Mesendoderm (in vitro differentiated cells): Measurements from ENCODE around the gene BDKRB1.
A peak's percentile ranks its signal among the peaks of the same experiment; 100 is the strongest.

ENCODE experiments used
- DNase-seq: peaks from one replicate; pipeline ENCODE4 v3.0.0; 2013
- H2AK5ac ChIP-seq: 2 replicates; pipeline ENCODE4 v1.6.1; 2013; ENCODE audit warnings: low read length, inconsistent platforms
- H2BK120ac ChIP-seq: 2 replicates; pipeline ENCODE4 v1.6.1; 2013; ENCODE audit warnings: low read depth, mild to moderate bottlenecking, low read length, moderate library complexity, mixed read lengths
- H2BK15ac ChIP-seq: replicated peaks from 2 replicates; pipeline ENCODE4 v1.6.1; 2013; ENCODE audit warnings: low read depth, mild to moderate bottlenecking, moderate library complexity
- H2BK5ac ChIP-seq: 2 replicates; pipeline ENCODE4 v1.6.1; 2013; ENCODE audit warnings: low read length, inconsistent platforms
- H3K18ac ChIP-seq: 2 replicates; pipeline ENCODE4 v1.6.1; 2013; ENCODE audit warnings: mild to moderate bottlenecking, low read length, mixed read lengths
- H3K23ac ChIP-seq: one replicate; pipeline ENCODE4 v1.6.1; 2013; ENCODE audit warnings: low read length
- H3K27ac ChIP-seq: 2 replicates; pipeline ENCODE4 v1.5.1; 2013; ENCODE audit warnings: low read depth, mild to moderate bottlenecking, inconsistent platforms, low read length, moderate library complexity
- H3K27me3 ChIP-seq: 2 replicates; pipeline ENCODE4 v1.6.1; 2013; ENCODE audit warnings: low read length, control low read depth, mild to moderate bottlenecking, inconsistent platforms; ENCODE audit not compliant: insufficient read depth, poor library complexity
- H3K36me3 ChIP-seq: 2 replicates; pipeline ENCODE4 v1.6.1; 2013; ENCODE audit warnings: low read length, inconsistent platforms; ENCODE audit not compliant: control insufficient read depth, insufficient read depth
- H3K4ac ChIP-seq: one replicate; pipeline ENCODE4 v1.6.1; 2013; ENCODE audit warnings: low read depth, mild to moderate bottlenecking, low read length, moderate library complexity
- H3K4me1 ChIP-seq: 2 replicates; pipeline ENCODE4 v1.6.1; 2013; ENCODE audit warnings: low read depth, low read length, inconsistent platforms; ENCODE audit not compliant: control insufficient read depth
- H3K4me2 ChIP-seq: 2 replicates; pipeline ENCODE4 v1.6.1; 2013; ENCODE audit warnings: low read length
- H3K4me3 ChIP-seq: 2 replicates; pipeline ENCODE4 v1.5.1; 2013; ENCODE audit warnings: mild to moderate bottlenecking, low read length
- H3K56ac ChIP-seq: one replicate; pipeline ENCODE4 v1.6.1; 2013; ENCODE audit warnings: low read length
- H3K79me1 ChIP-seq: 2 replicates; pipeline ENCODE4 v1.6.1; 2013; ENCODE audit warnings: low read length, inconsistent platforms
- H3K79me2 ChIP-seq: 2 replicates; pipeline ENCODE4 v1.6.1; 2013; ENCODE audit warnings: mild to moderate bottlenecking, low read length; ENCODE audit not compliant: control insufficient read depth, insufficient read depth
- H3K9ac ChIP-seq: 2 replicates; pipeline ENCODE4 v1.6.1; 2013; ENCODE audit warnings: low read length, inconsistent platforms
- H4K5ac ChIP-seq: one replicate; pipeline ENCODE4 v1.6.1; 2013; ENCODE audit warnings: low read length
- H4K8ac ChIP-seq: one replicate; pipeline ENCODE4 v1.6.1; 2013; ENCODE audit warnings: low read depth, mild to moderate bottlenecking, control low read depth, low read length, moderate library complexity
- WGBS: extraction: QIAGEN DNeasy Blood & Tissue Kit; methylation state at CpG from one replicate; pipeline ENCODE4 v1.1.7; 2013; ENCODE audit warnings: low lambda C conversion rate, missing lambda C conversion rate; ENCODE audit not compliant: insufficient coverage; ENCODE audit errors: extremely low coverage; 5-methylcytosine and 5-hydroxymethylcytosine counted together

The BDKRB1 gene

DNA sequence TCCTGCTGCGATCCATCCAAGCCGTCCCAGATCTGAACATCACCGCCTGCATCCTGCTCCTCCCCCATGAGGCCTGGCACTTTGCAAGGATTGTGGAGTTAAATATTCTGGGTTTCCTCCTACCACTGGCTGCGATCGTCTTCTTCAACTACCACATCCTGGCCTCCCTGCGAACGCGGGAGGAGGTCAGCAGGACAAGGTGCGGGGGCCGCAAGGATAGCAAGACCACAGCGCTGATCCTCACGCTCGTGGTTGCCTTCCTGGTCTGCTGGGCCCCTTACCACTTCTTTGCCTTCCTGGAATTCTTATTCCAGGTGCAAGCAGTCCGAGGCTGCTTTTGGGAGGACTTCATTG is 8.2 kb downstream of the BDKRB1 start:
- no peak for DNase-seq
- H3K4me2 ChIP-seq, result no peak overlapping the region
- H4K8ac ChIP-seq, result no peak overlapping the region
- no peak overlapping the region for H2BK5ac ChIP-seq
- no peak overlapping the region for H2AK5ac ChIP-seq
- WGBS, result no CpG with 5 or more reads among the region's 14 CpGs
- no peaks in the 10 kb centered on the region for H3K79me2 ChIP-seq
- H3K18ac ChIP-seq, result no peak overlapping the region
- no peak overlapping the region for H2BK120ac ChIP-seq
- H2BK15ac ChIP-seq, result no peak overlapping the region
- no peak overlapping the region for H3K56ac ChIP-seq
- H4K5ac ChIP-seq, result no peak overlapping the region
- H3K4me1 ChIP-seq, result no peaks in the 10 kb centered on the region
- no peak overlapping the region for H3K23ac ChIP-seq
- H3K36me3 ChIP-seq, result no peaks in the 10 kb centered on the region
- H3K79me1 ChIP-seq, result no peaks in the 10 kb centered on the region
- no peak overlapping the region for H3K9ac ChIP-seq
- H3K27me3 ChIP-seq, result no peaks in the 10 kb centered on the region
- H3K27ac ChIP-seq, result no peak overlapping the region
- H3K4ac ChIP-seq, result no peak overlapping the region
- no peak overlapping the region for H3K4me3 ChIP-seq

DNA sequence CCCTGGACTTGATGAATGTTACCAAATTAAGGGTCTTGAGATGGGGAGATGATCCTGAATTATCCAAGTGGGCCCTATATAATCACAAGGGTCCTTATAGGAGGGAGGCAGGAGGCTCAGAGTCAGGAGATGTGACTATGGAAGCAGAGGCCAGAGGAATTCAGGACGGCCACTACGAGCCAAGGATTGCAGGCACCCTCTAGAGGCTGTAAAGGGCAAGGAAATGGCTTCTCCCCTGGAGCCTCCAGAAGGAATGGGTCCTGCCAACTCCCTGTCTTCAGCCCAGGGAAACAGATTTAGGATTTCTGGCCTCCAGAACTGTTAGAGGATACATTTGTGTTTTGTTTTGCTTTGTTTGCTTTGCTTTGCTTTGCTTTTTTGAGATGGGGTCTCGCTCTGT is 8.8 kb downstream of the BDKRB1 start:
- Histone ChIP-seq H3K4ac (no peak overlapping the region), H2AK5ac (no peak overlapping the region), H2BK120ac (no peak overlapping the region), H3K9ac (no peak overlapping the region), H3K36me3 (no peaks in the 10 kb centered on the region), H4K8ac (no peak overlapping the region), H3K27ac (no peak overlapping the region), H2BK5ac (no peak overlapping the region), H3K27me3 (no peaks in the 10 kb centered on the region), H2BK15ac (no peak overlapping the region), H4K5ac (no peak overlapping the region), H3K23ac (no peak overlapping the region), H3K18ac (no peak overlapping the region), H3K4me3 (no peak overlapping the region), H3K56ac (no peak overlapping the region), H3K79me1 (no peaks in the 10 kb centered on the region), H3K79me2 (no peaks in the 10 kb centered on the region), H3K4me2 (no peak overlapping the region), H3K4me1 (no peaks in the 10 kb centered on the region)
- DNase-seq, result peak; percentile 66
- no CpG with 5 or more reads among the region's 3 CpGs for WGBS

DNA sequence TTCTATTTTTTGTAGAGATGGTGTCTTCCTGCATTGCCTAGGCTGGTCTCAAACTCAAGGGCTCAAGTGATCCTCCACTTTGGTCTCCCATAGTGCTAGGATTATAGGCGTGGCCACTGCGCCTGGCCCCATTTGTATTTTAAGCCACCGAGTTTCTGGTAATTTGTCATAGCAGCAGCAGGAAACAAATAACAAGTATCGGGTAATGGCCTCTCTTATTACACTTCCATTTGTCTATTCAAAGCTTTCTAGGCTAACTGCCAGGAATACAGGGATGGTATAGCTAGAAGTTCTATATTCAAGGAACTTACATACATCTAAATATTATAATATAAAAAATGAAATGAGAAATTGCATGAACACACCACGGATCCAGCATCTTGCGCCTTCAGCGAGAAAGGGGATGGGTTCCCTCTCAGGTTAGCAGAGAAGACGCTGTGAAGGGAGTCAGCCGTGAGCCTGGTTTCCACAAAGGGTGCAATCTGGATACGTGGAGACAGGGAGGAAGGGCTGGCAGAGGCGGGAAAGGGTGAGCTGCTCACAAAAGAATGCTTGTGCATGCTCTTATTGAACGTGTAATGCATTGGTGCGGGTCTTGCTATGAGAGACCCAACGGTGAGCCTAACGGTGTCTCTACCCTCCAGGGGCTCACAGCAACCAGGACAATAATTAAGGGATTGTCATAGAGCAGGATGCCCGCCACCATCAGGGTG is 9.5 kb downstream of the BDKRB1 start:
- H3K27ac ChIP-seq, result no peak overlapping the region
- no peak overlapping the region for H3K9ac ChIP-seq
- H3K4ac ChIP-seq, result no peak overlapping the region
- H3K79me1 ChIP-seq, result no peaks in the 10 kb centered on the region
- no peak overlapping the region for H3K23ac ChIP-seq
- no peak overlapping the region for H3K4me2 ChIP-seq
- DNase-seq, result no peak
- H3K36me3 ChIP-seq, result no peaks in the 10 kb centered on the region
- no peak overlapping the region for H2BK5ac ChIP-seq
- H2BK120ac ChIP-seq, result no peak overlapping the region
- no peaks in the 10 kb centered on the region for H3K27me3 ChIP-seq
- no peak overlapping the region for H3K4me3 ChIP-seq
- no peaks in the 10 kb centered on the region for H3K79me2 ChIP-seq
- no peak overlapping the region for H2AK5ac ChIP-seq
- H3K4me1 ChIP-seq, result no peaks in the 10 kb centered on the region
- no peak overlapping the region for H2BK15ac ChIP-seq
- no peak overlapping the region for H4K8ac ChIP-seq
- H3K56ac ChIP-seq, result no peak overlapping the region
- H3K18ac ChIP-seq, result no peak overlapping the region
- WGBS, result no CpG with 5 or more reads among the region's 16 CpGs
- no peak overlapping the region for H4K5ac ChIP-seq

DNA sequence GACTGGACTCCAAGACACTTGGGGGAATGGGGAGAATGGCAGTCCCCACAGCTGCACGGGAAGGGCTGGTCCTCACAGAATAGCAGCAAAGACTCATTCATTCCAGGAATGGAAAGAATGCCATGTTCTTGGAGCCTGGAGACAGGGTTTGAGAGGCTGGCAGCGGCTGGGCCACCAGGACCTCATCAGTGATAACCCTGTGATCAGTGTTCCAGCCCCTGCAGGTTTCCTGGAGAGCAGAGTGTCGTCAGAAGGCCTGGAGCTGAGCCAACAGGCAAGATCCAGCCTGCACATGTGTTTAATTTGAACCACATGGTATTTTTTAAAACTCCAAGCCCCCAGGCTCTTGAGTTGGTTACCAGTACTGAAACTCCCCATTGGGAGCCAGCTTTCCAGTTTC is 11.3 kb downstream of the BDKRB1 start:
- no peak overlapping the region for H4K5ac ChIP-seq
- H4K8ac ChIP-seq, result no peak overlapping the region
- no peak overlapping the region for H2AK5ac ChIP-seq
- no peaks in the 10 kb centered on the region for H3K79me2 ChIP-seq
- H3K36me3 ChIP-seq, result no peaks in the 10 kb centered on the region
- DNase-seq, result peak; percentile 25
- no peak overlapping the region for H3K23ac ChIP-seq
- no peak overlapping the region for H3K4ac ChIP-seq
- no peaks in the 10 kb centered on the region for H3K4me1 ChIP-seq
- WGBS, result no CpG with 5 or more reads among the region's 3 CpGs
- no peaks in the 10 kb centered on the region for H3K27me3 ChIP-seq
- H3K18ac ChIP-seq, result no peak overlapping the region
- H3K27ac ChIP-seq, result no peak overlapping the region
- H3K56ac ChIP-seq, result no peak overlapping the region
- H3K9ac ChIP-seq, result no peak overlapping the region
- H2BK5ac ChIP-seq, result no peak overlapping the region
- H2BK15ac ChIP-seq, result no peak overlapping the region
- no peak overlapping the region for H3K4me3 ChIP-seq
- H3K4me2 ChIP-seq, result no peak overlapping the region
- no peaks in the 10 kb centered on the region for H3K79me1 ChIP-seq
- H2BK120ac ChIP-seq, result no peak overlapping the region

- no peak for DNase-seq
- no CpG with 5 or more reads among the region's 5 CpGs for WGBS
- Histone ChIP-seq H3K18ac (no peak overlapping the region), H3K79me2 (no peaks in the 10 kb centered on the region), H2BK5ac (no peak overlapping the region), H3K79me1 (no peaks in the 10 kb centered on the region), H3K23ac (no peak overlapping the region), H3K4ac (no peak overlapping the region), H2BK15ac (no peak overlapping the region), H4K8ac (no peak overlapping the region), H3K27me3 (no peaks in the 10 kb centered on the region), H3K4me1 (no peaks in the 10 kb centered on the region), H4K5ac (no peak overlapping the region), H3K9ac (no peak overlapping the region), H2AK5ac (no peak overlapping the region), H3K27ac (no peak overlapping the region), H3K4me2 (no peak overlapping the region), H3K36me3 (no peaks in the 10 kb centered on the region), H3K4me3 (no peak overlapping the region), H3K56ac (no peak overlapping the region), H2BK120ac (no peak overlapping the region)
Observed at GRCh38 chr14:96267916-96268315, 11.9 kb downstream of the BDKRB1 start.
